HG03565 (cell line): ENCODE measurements around the gene C1QL2.

Experiments
- ATAC-seq: cut with Tn5 transposase; IDR thresholded peaks from one replicate; pipeline ENCODE4 v1.9.1; 2021; ENCODE audit warnings: mild to moderate bottlenecking, moderate library complexity; ENCODE audit not compliant: unreplicated experiment

The C1QL2 gene

GRCh38 chr2:119109866-119110265 is 48.7 kb downstream of the C1QL2 start:
- ATAC-seq: no peak

- no peak for ATAC-seq
These were observed 50.4 kb downstream of the C1QL2 start for GRCh38 chr2:119108186-119108585.

- no peak for ATAC-seq
These were observed 52.2 kb downstream of the C1QL2 start for GRCh38 chr2:119106301-119106897.
